Endometrium (tissue), 2 donors: ENCODE data around the gene OSBPL10.
A peak's percentile ranks its signal among the peaks of the same experiment; 100 is the strongest.
"Not testable (repeated sequence)": the region's sequence is repeated elsewhere in the genome, so short reads cannot be mapped to it uniquely, and the experiment has no call there.

Experiments used
- FAIRE-seq: peaks from 2 replicates; lab custom pipeline; 2012; peaks lifted over from hg19 to GRCh38; lab: Jason Lieb, UNC
- donor health status: control.
- donor health status: control.

Gene OSBPL10, protein sequence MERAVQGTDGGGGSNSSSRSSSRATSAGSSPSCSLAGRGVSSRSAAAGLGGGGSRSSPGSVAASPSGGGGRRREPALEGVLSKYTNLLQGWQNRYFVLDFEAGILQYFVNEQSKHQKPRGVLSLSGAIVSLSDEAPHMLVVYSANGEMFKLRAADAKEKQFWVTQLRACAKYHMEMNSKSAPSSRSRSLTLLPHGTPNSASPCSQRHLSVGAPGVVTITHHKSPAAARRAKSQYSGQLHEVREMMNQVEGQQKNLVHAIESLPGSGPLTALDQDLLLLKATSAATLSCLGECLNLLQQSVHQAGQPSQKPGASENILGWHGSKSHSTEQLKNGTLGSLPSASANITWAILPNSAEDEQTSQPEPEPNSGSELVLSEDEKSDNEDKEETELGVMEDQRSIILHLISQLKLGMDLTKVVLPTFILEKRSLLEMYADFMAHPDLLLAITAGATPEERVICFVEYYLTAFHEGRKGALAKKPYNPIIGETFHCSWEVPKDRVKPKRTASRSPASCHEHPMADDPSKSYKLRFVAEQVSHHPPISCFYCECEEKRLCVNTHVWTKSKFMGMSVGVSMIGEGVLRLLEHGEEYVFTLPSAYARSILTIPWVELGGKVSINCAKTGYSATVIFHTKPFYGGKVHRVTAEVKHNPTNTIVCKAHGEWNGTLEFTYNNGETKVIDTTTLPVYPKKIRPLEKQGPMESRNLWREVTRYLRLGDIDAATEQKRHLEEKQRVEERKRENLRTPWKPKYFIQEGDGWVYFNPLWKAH

GRCh38 chr3:31981206-31982181 is at the start of gene OSBPL10, which contains the start of gene ZNF860:
TSS of gene OSBPL10 (minus strand) at chr3:31981262. CDS start at chr3:31981179, 83 bp downstream.
TSS of gene ZNF860 (plus strand) at chr3:31981750. CDS start at chr3:31989080, 7,330 bp downstream.
- no peak for FAIRE-seq

DNA sequence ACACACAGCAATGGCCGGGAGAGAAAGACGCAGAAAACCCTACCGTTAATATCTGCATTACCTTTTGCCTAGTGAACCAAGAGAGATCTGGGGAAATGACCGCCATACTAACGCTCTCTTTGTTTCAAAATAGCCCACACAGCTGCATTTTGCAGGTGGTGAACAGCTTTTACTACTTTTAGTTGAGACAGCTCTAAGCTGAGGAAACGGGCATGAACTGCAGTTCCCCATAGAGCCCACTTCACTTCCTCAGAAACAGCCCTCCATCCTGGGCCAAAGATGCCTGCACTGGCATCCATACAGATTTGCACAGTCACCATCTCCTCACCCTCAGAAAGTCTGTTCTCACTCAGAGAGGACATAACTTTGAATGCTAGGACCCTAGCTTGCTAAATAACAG is 45.5 kb upstream of the OSBPL10 start:
- FAIRE-seq: no peak

- no peak for FAIRE-seq
These were observed 41.9 kb upstream of the OSBPL10 start for GRCh38 chr3:32022947-32023346.

DNA sequence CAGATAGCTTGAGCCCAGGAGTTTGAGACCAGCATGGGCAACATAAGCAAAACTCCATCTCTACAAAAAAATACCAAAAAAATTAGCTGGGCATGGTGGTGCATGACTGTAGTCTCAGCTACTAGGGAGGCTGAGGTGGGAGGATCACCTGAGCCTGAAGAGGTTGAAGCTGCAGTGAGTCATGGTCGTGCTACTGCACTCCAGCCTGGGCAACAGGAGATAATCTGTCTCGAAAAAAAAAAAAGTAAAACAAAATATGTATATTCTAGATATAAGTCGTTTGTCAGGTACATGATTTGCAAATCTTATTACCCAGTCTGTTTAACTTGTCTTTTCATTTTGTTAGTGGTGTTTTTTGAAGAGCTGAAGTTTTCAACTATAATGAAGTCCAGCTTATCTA is 40.7 kb upstream of the OSBPL10 start:
- no peak for FAIRE-seq

DNA sequence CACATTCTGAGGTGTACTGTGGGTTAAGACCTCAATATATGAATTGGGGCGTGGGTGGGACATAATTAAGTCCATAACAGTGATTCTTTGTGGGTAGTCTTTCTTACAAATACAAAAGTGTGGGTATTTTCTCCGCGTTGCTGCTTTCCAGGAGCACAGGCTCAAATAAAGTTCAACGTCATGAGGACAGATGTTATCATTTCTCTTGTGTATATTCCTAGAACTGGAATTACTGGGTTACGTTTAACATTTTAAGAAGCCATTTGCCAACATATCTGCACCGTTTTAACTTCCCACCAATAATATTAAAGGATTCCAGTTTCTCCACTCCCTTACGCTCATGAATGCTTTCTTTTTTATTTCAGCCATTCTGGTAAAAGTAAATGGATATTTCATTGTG is 40.1 kb upstream of the OSBPL10 start:
- no peak for FAIRE-seq

DNA sequence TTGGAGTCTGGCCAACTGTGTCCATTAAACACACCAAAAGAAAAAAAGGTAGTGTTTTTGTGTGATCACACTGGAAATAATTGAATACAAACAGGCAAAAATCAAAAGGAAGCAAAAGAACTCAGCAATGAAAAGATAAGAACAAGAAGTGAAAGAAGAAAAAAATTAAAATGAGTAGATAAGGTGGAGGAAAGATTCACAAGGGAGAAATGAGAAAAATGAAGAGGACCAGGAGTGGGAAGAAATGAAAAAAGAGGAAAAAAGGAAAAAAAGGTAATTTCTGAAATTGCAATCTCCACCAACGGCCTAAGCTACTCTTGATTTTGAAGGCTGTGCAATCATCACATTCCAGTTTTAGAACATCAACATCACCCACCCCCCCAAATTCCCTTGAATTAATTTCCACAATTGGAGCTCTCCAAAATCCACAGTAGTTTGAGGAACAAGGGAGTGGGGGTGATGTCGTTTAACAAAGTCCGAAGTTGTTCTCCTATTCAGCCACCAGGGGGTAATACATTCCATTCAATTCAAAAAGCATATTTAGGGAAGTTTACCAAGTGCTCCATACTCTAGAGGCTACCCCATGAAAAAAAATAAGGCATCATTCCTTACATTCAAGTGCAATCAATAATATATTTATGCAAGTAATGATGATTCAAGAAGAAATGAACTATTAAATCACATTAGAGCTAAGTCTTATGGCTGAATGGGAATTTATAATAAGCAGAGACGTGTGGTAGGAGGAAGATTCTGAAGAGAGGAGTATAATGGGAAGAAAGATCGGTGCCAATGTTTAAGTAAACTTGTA is 37.9 kb upstream of the OSBPL10 start:
- peak; percentile 62 for FAIRE-seq

DNA sequence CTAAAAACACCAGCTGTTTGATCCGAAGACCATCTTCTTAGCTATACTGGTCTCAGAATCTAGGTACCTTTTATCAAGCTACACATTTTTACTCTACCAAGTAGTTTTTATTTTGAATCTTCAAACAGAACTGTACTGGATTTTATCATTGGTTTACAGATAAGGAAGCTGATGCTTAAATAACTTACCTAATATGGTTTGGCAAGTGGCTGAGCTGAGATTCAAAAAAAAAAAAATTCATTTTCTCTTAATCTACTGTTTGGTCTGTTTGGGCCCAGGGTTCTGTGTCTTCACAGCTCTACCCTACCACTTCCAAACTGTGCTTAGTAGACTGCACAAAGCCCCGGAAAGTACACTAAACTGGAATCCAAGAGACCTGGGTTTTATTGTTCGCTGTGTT is 36.2 kb upstream of the OSBPL10 start:
- FAIRE-seq: no peak

GRCh38 chr3:32015638-32016037 is 34.6 kb upstream of the OSBPL10 start:
- not testable (repeated sequence) for FAIRE-seq

- FAIRE-seq: not testable (repeated sequence)
These were observed 29.6 kb upstream of the OSBPL10 start for GRCh38 chr3:32010699-32011098.

DNA sequence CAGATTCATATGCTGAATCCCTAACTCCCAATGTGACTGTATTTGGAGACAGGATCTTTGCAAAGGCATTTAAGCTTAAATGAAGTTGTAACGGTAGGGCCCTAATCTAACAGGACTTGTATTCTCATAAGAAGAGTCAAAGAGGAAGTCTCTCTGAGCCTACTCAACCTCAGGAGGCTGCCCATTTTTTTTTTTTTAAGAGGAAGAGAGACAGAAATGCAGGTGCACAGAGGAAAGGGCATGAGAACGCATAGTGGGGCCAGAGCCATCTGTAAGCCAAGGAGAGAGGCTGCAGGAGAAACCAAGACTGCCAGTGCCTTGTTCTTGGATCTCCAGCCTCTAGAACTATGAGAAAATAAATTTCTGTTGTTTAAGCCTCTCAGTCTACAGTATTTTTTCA is 28.9 kb upstream of the OSBPL10 start:
- no peak for FAIRE-seq

GRCh38 chr3:32009101-32009500 is 28.0 kb upstream of the OSBPL10 start:
- FAIRE-seq: no peak

DNA sequence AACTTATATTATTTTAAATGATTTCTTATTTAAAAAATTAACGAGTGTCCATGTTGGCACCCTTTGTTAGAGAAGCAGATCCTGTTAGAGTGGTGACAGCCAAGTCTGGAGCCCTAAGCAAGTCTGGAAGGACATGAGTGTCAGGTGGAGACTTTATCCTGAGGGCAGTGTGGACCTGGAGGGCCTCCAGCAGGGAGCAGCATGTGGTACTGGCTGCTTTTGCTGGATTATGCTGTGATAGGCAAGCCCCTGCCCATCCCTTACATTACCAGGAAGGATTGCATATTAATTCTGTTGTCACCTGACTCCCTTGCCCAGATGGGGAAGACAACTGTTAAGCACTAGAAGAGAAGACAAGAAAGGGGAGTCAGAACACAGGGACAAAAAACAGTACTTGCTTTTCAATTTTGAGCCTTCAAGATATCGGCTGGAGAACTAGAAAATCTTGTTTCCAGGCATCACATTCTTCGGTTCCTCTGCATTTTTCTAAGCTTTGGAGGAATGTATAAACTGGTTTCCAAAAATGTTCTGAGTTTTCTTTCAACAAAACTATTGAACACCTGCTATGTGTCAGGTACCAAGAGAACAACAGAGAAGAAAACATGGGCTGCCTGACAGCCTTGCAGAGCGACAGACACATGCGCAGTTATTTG is 23.2 kb upstream of the OSBPL10 start:
- FAIRE-seq: no peak

DNA sequence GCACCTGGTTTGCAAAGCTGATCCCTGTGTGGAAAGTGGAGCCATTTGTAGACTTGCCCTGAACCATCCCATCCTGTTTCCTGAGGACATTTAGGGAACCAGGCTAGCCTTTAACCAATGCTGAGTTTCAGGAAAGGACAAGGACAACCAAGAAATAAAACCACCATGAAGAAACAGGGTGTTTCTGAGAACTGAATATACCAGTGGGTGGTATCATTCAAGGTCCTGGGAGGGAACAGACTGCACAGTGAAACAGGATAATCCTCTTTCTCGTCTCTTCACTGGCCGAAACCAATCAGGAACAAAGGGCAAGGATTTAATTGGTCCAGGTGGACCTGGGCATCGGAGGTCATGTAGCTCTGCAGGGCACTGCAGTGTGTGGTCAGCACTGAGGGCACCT is 22.3 kb upstream of the OSBPL10 start:
- no peak for FAIRE-seq

DNA sequence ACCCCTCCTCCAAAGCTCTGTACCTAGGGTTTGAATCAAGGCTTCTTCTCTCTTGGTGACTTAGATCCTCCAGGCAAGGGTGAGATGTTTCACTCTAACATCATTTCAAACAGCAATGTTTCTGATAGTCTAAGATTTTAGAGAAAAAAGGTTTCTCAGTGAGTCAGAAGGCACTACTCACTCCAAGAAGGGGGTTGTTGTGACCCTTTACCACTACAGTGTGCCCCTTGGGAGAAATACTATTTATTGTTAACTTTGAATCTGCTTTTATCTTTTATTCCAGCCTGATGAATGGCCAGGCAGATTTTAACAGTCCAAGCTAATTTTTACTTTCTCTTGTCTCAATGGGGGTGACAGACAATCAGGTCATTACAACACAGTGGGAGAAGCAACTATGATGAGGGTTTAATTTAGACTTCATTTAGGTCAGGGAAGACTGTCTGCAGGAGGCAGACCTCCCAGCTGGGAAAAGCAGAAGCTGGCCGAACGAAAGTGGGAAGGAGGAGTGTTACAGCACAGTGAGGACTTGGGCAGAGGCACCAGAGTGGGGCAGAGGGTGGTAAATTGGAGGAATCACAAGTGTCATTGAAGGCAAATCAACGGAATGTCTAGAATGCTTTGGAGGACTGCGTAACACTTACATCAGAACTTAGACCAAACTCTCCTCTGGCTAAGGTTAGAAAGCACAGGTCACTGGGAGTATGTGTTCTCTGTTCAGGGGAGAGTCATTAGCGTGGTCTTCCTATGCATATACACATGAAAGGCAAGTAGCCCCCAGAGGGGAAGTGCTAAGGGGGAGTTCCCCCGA is 21.7 kb upstream of the OSBPL10 start:
- no peak for FAIRE-seq

GRCh38 chr3:32000877-32001276 is 19.8 kb upstream of the OSBPL10 start:
- FAIRE-seq: no peak

GRCh38 chr3:31999907-32000439 is 18.9 kb upstream of the OSBPL10 start:
- no peak for FAIRE-seq

DNA sequence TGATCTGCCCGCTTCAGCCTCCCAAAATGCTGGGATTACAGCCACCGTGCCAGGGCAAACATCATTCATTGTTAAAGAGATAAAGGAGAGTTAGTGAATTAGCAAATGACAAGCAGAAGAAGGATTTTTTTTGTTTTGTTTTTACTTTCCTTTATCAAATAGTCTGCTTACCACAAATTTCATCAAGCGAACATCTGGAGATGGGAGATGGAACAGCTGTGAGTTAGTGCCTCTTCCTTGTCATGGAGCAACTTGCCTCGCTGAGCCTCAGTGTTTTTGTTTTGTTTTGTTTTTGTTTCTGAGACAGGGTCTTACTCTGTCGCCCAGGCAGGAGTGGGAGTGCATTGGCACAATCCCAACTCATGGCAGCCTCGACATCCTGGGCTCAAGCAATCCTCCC is 16.4 kb upstream of the OSBPL10 start:
- no peak for FAIRE-seq

GRCh38 chr3:31996195-31996594 is 15.1 kb upstream of the OSBPL10 start:
- no peak for FAIRE-seq

GRCh38 chr3:31995026-31995425 is 14.0 kb upstream of the OSBPL10 start:
- FAIRE-seq: not testable (repeated sequence)

GRCh38 chr3:31993843-31994242 is 12.8 kb upstream of the OSBPL10 start:
- no peak for FAIRE-seq
